Ramos (cell line): ENCODE data around the gene RMP24.

ENCODE experiments used
- in situ Hi-C: fragments of 300-500 bp; cut with MboI; formaldehyde crosslinking; loops from one replicate; pipeline ENCODE4 v1.14.3; 2022; ENCODE audit warnings: low sequenced_read_pairs; ENCODE audit not compliant: unreplicated experiment

The RMP24 gene

GRCh38 chr18:35972197-35973000, at the start of gene RMP24:
RMP24 (plus strand) TSS chr18:35972679.
- in situ Hi-C loops: loop anchor here (25.0 kb wide), 2 partner anchors 385 to 585 kb away; partner anchors contain the start of genes GALNT1 and ZNF396

GRCh38 chr18:35923939-35924684, 48.4 kb upstream of the RMP24 start:
- in situ Hi-C loops: no loop called here

DNA sequence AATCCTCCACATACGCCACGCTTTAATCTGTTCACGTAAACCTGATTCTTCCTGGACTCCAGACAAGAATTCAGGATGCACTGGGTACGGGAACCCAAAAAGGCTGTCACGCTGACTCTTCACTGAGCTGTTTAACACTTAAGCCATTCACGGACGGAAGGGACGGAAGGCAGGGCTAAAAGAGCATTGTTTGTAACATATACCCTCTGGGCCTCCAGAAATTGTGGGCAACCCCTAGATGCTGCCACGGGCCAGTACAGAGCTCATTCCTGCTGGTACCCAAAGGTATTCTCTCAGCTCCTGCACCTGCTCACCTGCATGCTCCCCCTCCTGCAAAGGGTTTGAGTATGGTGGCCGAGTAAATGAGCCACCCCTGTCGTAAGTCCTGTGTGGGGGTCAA, 45.6 kb upstream of the RMP24 start:
- in situ Hi-C loops: no loop called here

GRCh38 chr18:35927430-35927829, 45.0 kb upstream of the RMP24 start:
- in situ Hi-C loops: no loop called here

GRCh38 chr18:35933982-35934381, 38.5 kb upstream of the RMP24 start:
- in situ Hi-C loops: no loop called here

DNA sequence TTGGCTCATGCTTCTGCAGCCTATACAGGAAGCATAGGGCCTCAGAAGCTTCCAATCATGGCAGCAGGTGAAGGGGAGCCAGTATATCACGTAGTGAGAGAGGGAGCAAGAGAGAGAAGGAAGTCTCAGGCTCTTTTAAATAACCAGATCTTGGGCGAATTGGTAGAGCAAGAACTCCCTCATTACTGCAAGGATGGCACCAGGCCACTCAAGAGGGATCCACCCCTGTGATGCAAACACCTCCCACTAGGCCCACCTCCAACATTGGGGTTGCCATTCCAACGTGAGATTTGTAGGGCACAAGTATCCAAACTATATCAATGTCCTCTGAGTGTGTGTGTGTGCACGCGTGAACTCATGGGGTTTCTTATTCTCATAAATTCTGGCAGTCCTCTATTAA, 37.6 kb upstream of the RMP24 start:
- in situ Hi-C loops: no loop called here

DNA sequence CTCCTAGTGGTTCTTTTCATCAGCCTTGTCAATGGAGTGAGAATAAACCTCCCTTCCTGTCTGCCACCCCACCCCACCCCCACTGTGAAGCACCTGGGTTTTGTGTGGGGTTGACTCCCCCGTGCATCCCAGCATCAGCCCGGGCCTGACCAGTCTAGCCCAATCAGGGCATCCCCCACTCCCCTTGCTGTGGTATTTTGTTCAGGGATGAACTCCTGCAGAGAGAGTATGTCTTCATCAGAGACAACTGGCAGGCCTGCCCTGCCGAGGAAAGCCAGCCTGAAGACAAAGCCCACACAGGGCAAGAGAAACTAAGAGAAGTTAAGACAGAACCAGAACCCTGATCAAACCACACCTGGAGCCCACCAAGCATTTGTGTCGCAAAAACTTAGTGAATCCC, 36.7 kb upstream of the RMP24 start:
- in situ Hi-C loops: no loop called here

DNA sequence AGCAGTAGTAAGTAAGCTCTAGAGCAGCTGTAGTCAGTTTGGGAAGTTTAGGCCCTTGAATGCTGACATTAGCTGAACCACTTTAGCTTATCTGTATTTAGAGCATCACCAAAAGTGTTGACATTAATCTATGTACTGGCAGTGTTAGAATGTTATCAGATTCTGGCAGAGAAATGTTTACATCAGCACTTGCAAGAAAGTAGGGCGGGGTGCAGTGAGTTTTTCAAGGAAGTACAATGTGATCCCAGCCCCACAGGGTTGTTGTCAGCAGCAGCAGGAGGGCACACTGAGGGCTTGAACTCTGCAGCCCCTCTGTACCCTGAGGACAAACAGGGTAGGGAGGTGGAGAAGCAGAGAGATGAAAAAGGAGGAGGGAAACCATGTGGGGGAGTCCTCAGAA, 35.5 kb upstream of the RMP24 start:
- in situ Hi-C loops: no loop called here

GRCh38 chr18:35938158-35938557, 34.3 kb upstream of the RMP24 start:
- in situ Hi-C loops: no loop called here

- in situ Hi-C loops: no loop called here
These were observed 33.9 kb upstream of the RMP24 start for GRCh38 chr18:35938562-35938961.

GRCh38 chr18:35939138-35939537, 33.3 kb upstream of the RMP24 start:
- in situ Hi-C loops: no loop called here

- in situ Hi-C loops: no loop called here
These were observed 31.2 kb upstream of the RMP24 start for GRCh38 chr18:35941299-35941698.

DNA sequence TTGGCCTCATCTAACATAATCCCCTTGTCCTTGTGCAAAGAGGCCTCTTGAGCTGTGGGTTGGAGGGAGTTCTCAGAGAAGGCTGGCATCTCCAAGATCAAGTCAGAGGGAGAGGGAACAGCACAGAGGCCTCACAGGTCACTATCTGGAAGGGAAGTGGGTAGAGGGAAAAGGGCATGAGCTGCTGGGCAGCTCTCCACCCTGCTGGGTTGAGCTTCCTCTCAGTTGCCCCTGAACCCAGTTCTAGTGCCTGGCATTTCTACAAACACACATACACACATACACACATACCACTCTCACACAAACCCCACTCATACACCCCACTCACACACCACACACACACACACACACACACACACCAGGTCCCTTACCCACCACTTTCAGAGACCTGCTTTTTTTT, 30.3 kb upstream of the RMP24 start:
- in situ Hi-C loops: no loop called here

GRCh38 chr18:35942661-35943060, 29.8 kb upstream of the RMP24 start:
- in situ Hi-C loops: no loop called here

- in situ Hi-C loops: no loop called here
These were observed 24.4 kb upstream of the RMP24 start for GRCh38 chr18:35948080-35948479.

GRCh38 chr18:35949090-35949489, 23.4 kb upstream of the RMP24 start:
- in situ Hi-C loops: no loop called here

- in situ Hi-C loops: loop anchor here (5.0 to 25.0 kb wide), 3 partner anchors 193 to 563 kb away; partner anchors contain the start of genes GALNT1 and ZNF396
These were observed 22.4 kb upstream of the RMP24 start for GRCh38 chr18:35949903-35950627.

DNA sequence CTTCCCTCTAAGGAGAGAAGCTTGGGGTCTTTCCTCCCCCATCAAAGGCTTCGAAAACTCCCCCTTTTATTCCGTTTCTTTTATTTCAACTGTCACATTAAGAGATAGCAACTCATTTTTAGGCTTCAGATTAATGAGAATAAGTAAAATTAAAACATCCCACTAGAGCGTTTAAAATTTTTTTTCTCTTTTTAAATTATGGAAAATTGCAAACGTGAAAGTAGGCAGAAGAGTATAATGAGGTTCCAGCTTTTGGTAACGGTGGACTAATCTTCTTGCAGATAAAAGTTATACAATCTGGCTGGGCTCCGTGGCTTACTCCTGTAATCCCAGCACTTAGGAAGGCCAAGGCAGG, 21.9 kb upstream of the RMP24 start:
- in situ Hi-C loops: loop anchor here (5.0 to 25.0 kb wide), 3 partner anchors 193 to 563 kb away; partner anchors contain the start of genes GALNT1 and ZNF396

GRCh38 chr18:35953688-35954087, 18.8 kb upstream of the RMP24 start:
- in situ Hi-C loops: loop anchor here (5.0 to 25.0 kb wide), 3 partner anchors 196 to 566 kb away; partner anchors contain the start of genes GALNT1 and ZNF396

GRCh38 chr18:35956226-35956625, 16.3 kb upstream of the RMP24 start:
- in situ Hi-C loops: loop anchor here (25.0 kb wide), 2 partner anchors 369 to 569 kb away; partner anchors contain the start of genes GALNT1 and ZNF396
